Smooth muscle cell (in vitro differentiated cells): ENCODE data around the gene YEATS4. TPM values are rescaled to one million over a fixed set of nuclear protein-coding genes. Genes with fewer than 3 reads are reported as not detected.

Source experiments
- DNase-seq: peaks from one replicate; lab custom pipeline; 2025; ENCODE audit not compliant: unreplicated experiment; lab: John Stamatoyannopoulos, UW
- H2AFZ ChIP-seq: fragments of 200-600 bp; sonication (generic); 2 replicates; pipeline ENCODE4 v1.6.0; 2016; ENCODE audit warnings: antibody characterized with exemption, low read depth, mild to moderate bottlenecking
- H3F3A ChIP-seq: fragments of 200-600 bp; sonication (generic); 2 replicates; pipeline ENCODE4 v1.6.0; 2017; ENCODE audit warnings: antibody characterized with exemption, low read depth
- H3K27ac ChIP-seq: fragments of 200-600 bp; sonication (generic); 2 replicates; pipeline ENCODE4 v1.5.1; 2016; ENCODE audit warnings: low read depth, mild to moderate bottlenecking
- H3K27me3 ChIP-seq: fragments of 200-600 bp; sonication (generic); 2 replicates; pipeline ENCODE4 v1.6.1; 2016; ENCODE audit warnings: low read depth, mild to moderate bottlenecking
- H3K36me3 ChIP-seq: fragments of 200-600 bp; sonication (generic); 2 replicates; pipeline ENCODE4 v1.5.1; 2016; ENCODE audit warnings: low read depth
- H3K4me1 ChIP-seq: fragments of 200-600 bp; sonication (generic); 2 replicates; pipeline ENCODE4 v1.5.1; 2016; ENCODE audit warnings: low read depth
- H3K4me2 ChIP-seq: fragments of 200-600 bp; sonication (generic); 2 replicates; pipeline ENCODE4 v1.6.0; 2016; ENCODE audit warnings: mild to moderate bottlenecking
- H3K4me3 ChIP-seq: fragments of 200-600 bp; sonication (generic); 2 replicates; pipeline ENCODE4 v1.5.1; 2016; ENCODE audit warnings: mild to moderate bottlenecking
- H3K79me2 ChIP-seq: fragments of 200-600 bp; sonication (generic); 2 replicates; pipeline ENCODE4 v1.6.0; 2016; ENCODE audit warnings: low read depth, mild to moderate bottlenecking
- H3K9ac ChIP-seq: fragments of 200-600 bp; sonication (generic); 2 replicates; pipeline ENCODE4 v1.6.0; 2016; ENCODE audit warnings: low read depth
- H3K9me3 ChIP-seq: fragments of 200-600 bp; sonication (generic); replicated peaks from 2 replicates; pipeline ENCODE4 v1.5.1; 2016; ENCODE audit warnings: low read depth
- H4K20me1 ChIP-seq: fragments of 200-600 bp; sonication (generic); 2 replicates; pipeline ENCODE4 v1.6.0; 2016; ENCODE audit warnings: low read depth
- CTCF ChIP-seq: fragments of 200-600 bp; sonication (generic); IDR thresholded peaks from 2 replicates; pipeline ENCODE4 v1.5.1; 2017; ENCODE audit warnings: borderline replicate concordance, mild to moderate bottlenecking, antibody characterized with exemption; ENCODE audit not compliant: insufficient read depth, poor library complexity, severe bottlenecking
- WGBS: methylation state at CpG from one replicate; pipeline ENCODE4 v1.1.7; 2016; ENCODE audit warnings: low lambda C conversion rate; 5-methylcytosine and 5-hydroxymethylcytosine counted together
- polyA plus RNA-seq: library from polyadenylated mRNA; unstranded; fragments of >200 nt; fragmentation: Nextera tagmentation; extraction: Ambion mirVana; gene quantifications from 2 replicates; pipeline ENCODE4 v1.2.1, GENCODE V29; 2016
- total RNA-seq: library from RNA; depleted of rRNA; stranded (reverse); fragments of >200 nt; gene quantifications from 2 replicates; pipeline ENCODE4 v1.2.3, GENCODE V29; 2014

The YEATS4 gene
- total and polyA plus RNA-seq, 2 experiments from 2014 or later: 9.9 to 32.7 TPM

GRCh38 chr12:69331909-69332684 is 27.4 kb upstream of the YEATS4 start:
- no peak for DNase-seq
- peak overlapping the region; percentile 60 for H3K4me3 ChIP-seq
- TF ChIP-seq CTCF: no peak
- 86% methylated on average over 20 of the region's 20 CpGs for WGBS
- no peaks in the 10 kb centered on the region for H3F3A ChIP-seq
- peaks cover 11% of the 10 kb centered on the region for H3K4me1 ChIP-seq
- H3K36me3 ChIP-seq: no peaks in the 10 kb centered on the region
- no peak overlapping the region for H3K4me2 ChIP-seq
- no peak overlapping the region for H3K27ac ChIP-seq
- H3K9me3 ChIP-seq: no peaks in the 10 kb centered on the region
- no peaks in the 10 kb centered on the region for H3K79me2 ChIP-seq
- no peak overlapping the region for H3K9ac ChIP-seq
- peaks cover 26% of the 10 kb centered on the region for H3K27me3 ChIP-seq
- no peak overlapping the region for H2AFZ ChIP-seq
- no peaks in the 10 kb centered on the region for H4K20me1 ChIP-seq

GRCh38 chr12:69332815-69333358 is 26.7 kb upstream of the YEATS4 start:
- H3K4me3 ChIP-seq: no peak overlapping the region
- no peak overlapping the region for H2AFZ ChIP-seq
- WGBS: 92% methylated on average over 6 of the region's 6 CpGs
- H3K27me3 ChIP-seq: peaks cover 26% of the 10 kb centered on the region
- TF ChIP-seq CTCF: no peak
- H4K20me1 ChIP-seq: no peaks in the 10 kb centered on the region
- H3K9me3 ChIP-seq: no peaks in the 10 kb centered on the region
- H3K4me2 ChIP-seq: no peak overlapping the region
- no peak overlapping the region for H3K9ac ChIP-seq
- no peaks in the 10 kb centered on the region for H3K79me2 ChIP-seq
- no peak for DNase-seq
- H3K4me1 ChIP-seq: peaks cover 11% of the 10 kb centered on the region
- no peak overlapping the region for H3K27ac ChIP-seq
- no peaks in the 10 kb centered on the region for H3K36me3 ChIP-seq
- H3F3A ChIP-seq: no peaks in the 10 kb centered on the region

GRCh38 chr12:69334158-69334557 is 25.4 kb upstream of the YEATS4 start:
- no peak for TF ChIP-seq CTCF
- Histone ChIP-seq H3K4me1 (peaks cover 11% of the 10 kb centered on the region), H3K79me2 (no peaks in the 10 kb centered on the region), H3K27me3 (peaks cover 16% of the 10 kb centered on the region), H3K36me3 (no peaks in the 10 kb centered on the region), H3K4me2 (no peak overlapping the region), H3K4me3 (no peak overlapping the region), H2AFZ (no peak overlapping the region), H4K20me1 (no peaks in the 10 kb centered on the region), H3K27ac (no peak overlapping the region), H3K9ac (no peak overlapping the region), H3F3A (no peaks in the 10 kb centered on the region), H3K9me3 (no peaks in the 10 kb centered on the region)
- DNase-seq: no peak
